Measurements from ENCODE around the gene PRXL2B. TPM values are rescaled to one million over a fixed set of nuclear protein-coding genes. Genes with fewer than 3 reads are reported as not detected.

Gene PRXL2B
- 40.7 and 49.6 TPM in 2 replicates for total RNA-seq (2021)
- long read RNA-seq, transcript PRXL2B-203 (7 exons, 2,689 nt): major isoform, 77 of 267 reads
- long read RNA-seq, transcript PRXL2B-202 (6 exons, 2,665 nt): minor isoform, 5 of 267 reads
- long read RNA-seq, transcript PRXL2B-208 (7 exons, 785 nt): minor isoform, 8 of 267 reads
- long read RNA-seq, transcript PRXL2B-204 (7 exons, 2,749 nt): minor isoform, 64 of 267 reads
- long read RNA-seq, partial matches to known transcripts: 60 of 267 reads
- long read RNA-seq, other reads (novel, unspliced or antisense): 41 of 267 reads

- Histone ChIP-seq H2BK20ac (ENCODE audit: low read depth, low read length, poor library complexity, severe bottlenecking) (no peak within 1 kb of the TSS), H2BK15ac (ENCODE audit: low read depth, low read length) (no peak within 1 kb of the TSS), H2AK5ac (ENCODE audit: insufficient read length, low read length) (no peak within 1 kb of the TSS), H2AFZ (ENCODE audit: low read length) (no peak within 1 kb of the TSS), H3K23me2 (ENCODE audit: insufficient read length, low read depth, low read length, poor library complexity, severe bottlenecking) (peaks cover 10% of the 10 kb centered on the region), H3K79me1 (ENCODE audit: insufficient read depth, low read depth, low read length, poor library complexity, severe bottlenecking) (no peaks in the 10 kb centered on the region), H3K27ac (ENCODE audit: insufficient read length, low read depth, low read length) (no peak within 1 kb of the TSS), H3K18ac (ENCODE audit: insufficient read length, low read depth, low read length) (peak within 1 kb of the TSS; percentile 89), H4K5ac (ENCODE audit: insufficient read length, low read depth, low read length) (no peak within 1 kb of the TSS), H3K27me3 (ENCODE audit: insufficient read depth, low read length) (no peaks in the 10 kb centered on the region), H2BK120ac (ENCODE audit: low read depth, low read length, poor library complexity, severe bottlenecking) (no peak within 1 kb of the TSS), H3K56ac (ENCODE audit: insufficient read length, low read depth, low read length) (no peak within 1 kb of the TSS), H2BK12ac (ENCODE audit: insufficient read length, low read depth, low read length) (no peak within 1 kb of the TSS), H3T11ph (ENCODE audit: low read length) (no peak within 1 kb of the TSS), H3K4ac (ENCODE audit: low read depth, low read length) (no peak within 1 kb of the TSS), H3K4me2 (ENCODE audit: insufficient read depth, insufficient read length, low read length) (peak within 1 kb of the TSS; percentile 59), H4K91ac (ENCODE audit: insufficient read length, low read depth, low read length) (no peak within 1 kb of the TSS), H3K79me2 (ENCODE audit: insufficient read depth, low read length) (no peaks in the 10 kb centered on the region), H3K9me3 (ENCODE audit: control insufficient read depth, low read depth, low read length) (no peaks in the 10 kb centered on the region), H4K20me1 (ENCODE audit: control insufficient read depth, insufficient read depth, insufficient read length) (no peaks in the 10 kb centered on the region), H3K23ac (ENCODE audit: insufficient read length, low read depth, low read length) (no peak within 1 kb of the TSS), H3K4me1 (ENCODE audit: insufficient read depth, low read length) (no peaks in the 10 kb centered on the region; the same call in 1 of the 2 replicates), H2BK5ac (ENCODE audit: insufficient read length, low read length) (no peak within 1 kb of the TSS), H3K9ac (ENCODE audit: extremely low read depth, insufficient read length, low read length) (peak within 1 kb of the TSS; percentile 53), H3K14ac (ENCODE audit: insufficient read depth, low read length) (peak within 1 kb of the TSS; percentile 84), H4K8ac (replicated peaks; ENCODE audit: insufficient read length, low read depth, low read length) (no peak within 1 kb of the TSS)
- peaks cover 4 to 9% of the 10 kb centered on the region in 2 experiments; a peak in 3 of 5 replicates for H3K9me3 Mint-ChIP-seq
- WGBS (ENCODE audit: extremely low coverage, insufficient read length, low lambda C conversion rate): no CpG with 5 or more reads among the region's 107 CpGs
- peaks cover 3% of the 10 kb centered on the region for H3K27me3 Mint-ChIP-seq (ENCODE audit: low read depth)
- H3K4me3 Mint-ChIP-seq: peak within 1 kb of the TSS; percentile 85 to 87
- H3K4me1 Mint-ChIP-seq: peaks cover 22 to 23% of the 10 kb centered on the region in 2 experiments
- DNase-seq: peak; percentile 98
- peak within 1 kb of the TSS; percentile 78 to 91 (median 83); a peak in 2 of 7 replicates for H3K27ac Mint-ChIP-seq
- peaks cover 8 to 20% (median 13%) of the 10 kb centered on the region in 3 experiments for H3K36me3 Mint-ChIP-seq (ENCODE audit: insufficient read depth in 1 of 3, low read depth in 3 of 3)
- no peak for TF ChIP-seq CTCF (conservative IDR thresholded peaks at IDR 0.05)
These were observed at the start of gene PRXL2B for GRCh38 chr1:2586154-2587070. Gene PRXL2B, plus strand, starts transcription at chr1:2586777. Its CDS starts 109 bp downstream, at chr1:2586886.
